Inferior parietal cortex (tissue), 1 donor: ENCODE results near the gene RACK1.
"Not testable (repeated sequence)": the region's sequence is repeated elsewhere in the genome, so short reads cannot be mapped to it uniquely, and the experiment has no call there.

Experiments used
- DNase-seq: peaks from one replicate; pipeline ENCODE4 v3.0.0-alpha.2; 2016; ENCODE audit errors: extremely low spot score

The RACK1 gene

GRCh38 chr5:181243564-181244343 is at the start of gene RACK1:
TSS of gene RACK1 (minus strand) at chr5:181243906. CDS start at chr5:181243800, 106 bp downstream.
- peak; percentile 95 for DNase-seq

DNA sequence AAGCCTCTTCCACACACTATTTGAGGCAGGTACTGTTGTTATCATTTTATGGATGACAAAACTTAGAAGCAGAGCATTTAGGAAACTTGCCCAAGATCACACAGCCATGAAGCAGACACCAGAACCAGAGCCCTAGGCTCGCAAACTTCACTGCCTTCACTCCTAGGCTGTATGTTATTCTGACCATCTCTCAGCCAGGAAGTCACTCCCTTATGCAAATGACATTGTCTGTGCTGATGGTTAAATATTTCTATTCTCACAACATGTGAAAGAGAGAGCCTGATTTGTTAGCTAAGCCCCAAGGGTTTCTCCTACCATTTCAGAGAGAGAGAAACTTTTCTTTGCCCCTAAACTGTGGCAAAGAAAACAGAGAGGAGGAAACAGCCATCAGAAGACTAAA is 43.6 kb upstream of the RACK1 start:
- not testable (repeated sequence) for DNase-seq

GRCh38 chr5:181285962-181286705 is 42.4 kb upstream of the RACK1 start:
- DNase-seq: not testable (repeated sequence)

DNA sequence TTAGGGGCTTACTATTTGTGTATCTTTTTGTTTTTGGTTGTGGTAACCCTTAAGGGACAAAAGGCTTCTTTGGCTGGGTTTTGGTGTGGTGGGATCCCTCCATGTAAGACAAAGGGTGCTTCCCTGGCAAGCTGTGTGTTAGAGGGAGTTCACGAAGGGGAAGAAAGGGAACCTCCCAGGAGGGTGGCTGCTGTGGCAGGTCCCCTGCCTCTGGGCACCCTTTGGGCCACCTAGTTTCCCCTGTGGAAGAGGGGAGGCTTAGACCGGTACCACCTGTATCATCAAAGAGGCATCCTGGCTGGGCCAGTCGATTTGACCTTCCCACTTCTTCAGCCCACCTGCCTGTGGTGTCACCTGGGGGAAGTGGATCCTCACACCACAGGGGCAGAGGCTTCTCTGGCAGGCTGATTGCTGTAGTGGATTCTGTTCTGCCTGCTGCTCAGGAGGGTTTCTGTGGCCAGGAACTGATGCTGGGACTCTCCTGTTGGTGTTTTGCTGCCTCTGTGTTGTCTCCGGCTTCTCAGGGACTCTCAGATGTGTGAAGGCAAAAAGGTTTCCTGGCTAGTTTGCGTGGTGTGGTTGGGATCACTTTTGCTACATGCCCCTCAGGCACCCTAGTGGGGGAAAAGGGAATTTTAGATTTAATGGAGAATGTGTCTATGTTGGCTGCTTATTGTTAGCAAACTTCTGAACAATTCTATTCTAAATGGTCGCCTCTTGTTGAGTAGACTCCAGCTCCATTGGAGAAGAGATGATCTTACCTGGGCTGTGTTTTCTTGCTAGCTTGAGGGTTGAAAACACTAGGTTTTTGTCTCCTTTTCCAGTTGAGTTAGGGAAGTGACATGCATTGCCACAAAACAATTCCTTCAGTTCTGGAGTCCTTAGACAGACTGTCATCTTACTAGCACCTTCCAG is 40.4 kb upstream of the RACK1 start:
- not testable (repeated sequence) for DNase-seq

DNA sequence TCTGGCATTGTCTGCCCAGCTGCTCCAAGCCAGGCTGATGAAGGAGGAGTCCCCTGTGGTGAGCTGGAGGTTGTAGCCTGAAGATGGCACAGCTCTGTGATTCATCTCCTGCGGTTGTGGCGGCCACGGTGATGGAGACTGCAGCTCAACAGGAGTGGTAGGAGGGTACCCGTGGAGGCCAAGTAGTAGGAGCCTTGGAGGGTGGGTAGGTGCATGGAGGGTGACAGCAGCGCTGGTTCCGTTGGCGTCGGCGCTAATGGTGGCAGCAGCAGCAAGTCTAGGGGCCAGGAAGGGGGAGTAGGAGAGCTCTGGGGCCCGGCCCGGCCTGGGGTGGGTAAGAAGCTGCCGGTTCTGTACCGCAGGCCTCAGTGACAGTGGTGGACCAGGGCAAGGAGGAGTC is 39.6 kb upstream of the RACK1 start:
- no peak for DNase-seq

DNA sequence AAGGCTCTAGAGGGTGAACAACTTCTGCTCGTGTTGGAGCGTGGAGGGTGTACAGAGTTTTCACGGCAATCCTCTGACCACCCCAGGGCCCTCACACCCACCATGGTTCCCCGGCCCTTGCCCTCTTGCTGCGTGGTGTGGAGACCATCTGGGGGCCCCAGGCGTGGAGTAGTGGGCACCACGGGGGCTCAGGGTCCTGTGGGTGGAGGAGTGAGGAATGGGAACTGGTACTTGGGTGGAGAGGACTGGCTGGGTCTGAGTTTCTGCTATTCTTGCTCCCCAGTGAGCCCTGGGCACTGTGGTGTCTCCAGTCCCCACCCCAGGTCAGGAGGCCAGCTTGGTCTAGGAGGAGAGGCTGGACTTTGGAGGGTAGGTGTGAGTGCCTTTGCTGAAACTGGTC is 39.2 kb upstream of the RACK1 start:
- no peak for DNase-seq

GRCh38 chr5:181282415-181282814 is 38.7 kb upstream of the RACK1 start:
- not testable (repeated sequence) for DNase-seq

DNA sequence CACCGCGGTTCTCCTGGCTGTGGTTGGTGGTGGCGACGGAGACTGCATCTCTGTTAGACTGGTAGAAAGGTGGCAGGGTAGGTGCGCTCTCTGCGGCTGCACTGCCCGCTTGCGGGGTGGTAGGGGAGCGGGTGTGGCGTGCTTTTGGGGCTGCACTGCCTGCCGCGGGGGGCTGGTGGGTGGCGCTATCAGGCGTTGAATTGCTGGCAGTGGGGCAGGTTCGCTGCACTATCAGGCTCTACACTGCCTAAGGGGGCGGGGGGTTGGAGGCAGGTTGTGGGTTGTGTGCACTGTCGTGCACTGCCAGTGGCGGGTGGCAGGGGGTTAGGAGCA is 38.2 kb upstream of the RACK1 start:
- DNase-seq: no peak

GRCh38 chr5:181281077-181281983 is 37.6 kb upstream of the RACK1 start:
- peak; percentile 11 for DNase-seq

- DNase-seq: no peak
Observed at GRCh38 chr5:181280251-181280762, 36.6 kb upstream of the RACK1 start.

DNA sequence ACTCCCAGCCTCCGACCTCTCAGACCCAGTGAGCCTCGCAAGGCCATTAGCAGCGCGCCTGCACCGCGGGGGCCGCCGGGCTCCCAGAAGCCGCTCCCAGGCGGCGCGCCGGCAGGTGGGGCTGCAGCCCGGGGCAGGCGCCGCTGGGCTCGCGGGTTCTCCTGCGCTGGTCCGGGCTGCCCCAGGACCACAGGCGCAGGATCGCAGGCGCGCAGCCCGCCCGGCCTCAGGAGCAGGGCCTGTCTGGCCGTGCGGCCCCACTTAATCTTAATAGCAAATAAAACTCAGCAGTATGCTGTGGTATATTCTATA is 29.7 kb upstream of the RACK1 start:
- DNase-seq: not testable (repeated sequence)

DNA sequence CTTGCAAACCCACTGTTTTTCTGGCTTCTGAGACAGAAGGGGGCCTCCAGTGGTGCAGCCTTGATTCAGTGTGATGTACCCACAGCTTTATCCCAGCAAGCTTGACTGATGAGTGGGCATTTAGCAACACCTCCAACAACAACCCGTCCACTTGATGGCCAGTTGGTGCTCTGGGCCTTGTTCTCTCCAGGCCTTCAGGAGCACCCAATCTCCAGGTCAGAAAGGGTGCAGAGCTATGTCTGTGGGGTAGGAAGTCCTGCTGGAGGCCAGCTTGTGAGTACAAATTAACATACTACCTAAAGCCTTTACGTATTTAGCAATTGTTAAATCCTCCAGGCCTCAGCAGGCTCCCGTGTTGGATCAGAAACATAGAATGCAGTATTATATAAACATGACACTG is 27.4 kb upstream of the RACK1 start:
- no peak for DNase-seq

DNA sequence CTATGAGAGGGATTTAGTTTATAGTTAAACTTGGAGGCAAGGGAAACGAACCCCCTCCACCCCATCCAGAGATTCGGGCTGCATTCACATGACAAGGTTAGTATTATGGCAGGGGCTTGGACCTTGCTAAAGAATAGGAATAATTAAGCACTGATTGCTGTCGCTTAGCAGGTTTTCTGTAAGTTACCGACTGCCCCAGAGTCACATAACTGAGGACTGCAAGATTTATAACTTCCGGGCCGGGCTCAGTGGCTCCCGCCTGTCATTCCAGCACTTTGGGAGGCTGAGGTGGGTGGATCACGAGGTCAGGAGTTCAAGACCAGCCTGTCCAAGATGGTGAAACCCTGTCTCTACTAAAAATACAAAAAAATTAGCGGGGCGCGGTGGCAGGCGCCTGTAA is 24.2 kb upstream of the RACK1 start:
- DNase-seq: not testable (repeated sequence)

GRCh38 chr5:181267291-181267904 is 23.7 kb upstream of the RACK1 start:
- not testable (repeated sequence) for DNase-seq

GRCh38 chr5:181265092-181265671 is 21.5 kb upstream of the RACK1 start:
- no peak for DNase-seq

GRCh38 chr5:181263633-181264032 is 19.9 kb upstream of the RACK1 start:
- DNase-seq: no peak

DNA sequence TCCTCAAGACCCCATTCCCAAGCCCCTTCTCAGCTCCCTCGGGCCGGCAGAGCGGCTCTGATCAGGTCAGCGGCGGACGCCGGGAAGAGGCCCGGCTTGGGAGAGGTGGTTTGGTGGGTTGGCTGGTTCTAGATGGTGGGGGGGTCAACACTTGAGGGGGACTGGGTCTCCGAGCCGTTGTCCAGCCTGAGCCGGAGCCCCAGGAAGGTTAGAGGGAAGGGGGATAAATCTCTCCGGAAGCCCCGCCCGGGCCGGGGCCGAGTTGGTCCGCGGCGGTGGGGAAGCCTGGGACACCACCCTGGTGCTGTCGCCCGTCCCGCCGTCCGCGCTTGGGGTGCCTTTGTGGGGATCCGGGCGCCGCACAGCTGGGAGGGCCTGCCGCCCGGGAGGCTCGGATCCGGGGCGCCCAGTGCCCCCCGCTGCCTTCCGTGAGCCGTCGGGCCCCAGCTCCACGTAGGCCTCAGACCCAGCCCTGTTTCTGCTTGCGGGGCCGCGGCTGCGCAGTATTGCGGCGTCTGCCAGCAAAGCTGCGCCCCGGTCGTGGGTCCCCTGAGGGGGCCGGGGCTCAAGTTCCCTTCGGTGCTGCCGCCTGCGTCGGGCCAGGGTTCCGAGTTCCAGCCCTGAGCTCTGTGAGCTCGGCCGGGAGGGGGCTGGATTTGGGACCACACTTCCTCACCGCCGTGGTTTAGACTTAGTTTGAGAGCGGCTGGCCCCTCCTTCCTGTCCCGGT is 17.8 kb upstream of the RACK1 start:
- no peak for DNase-seq

- DNase-seq: peak; percentile 92
Observed at GRCh38 chr5:181260720-181261319, 17.1 kb upstream of the RACK1 start, which contains the start of gene TRIM52. TSS of gene TRIM52 (minus strand) at chr5:181261143. CDS start at chr5:181260813, 330 bp downstream.
